Measurements from ENCODE around the gene RFX7. TPM values are rescaled to one million over a fixed set of nuclear protein-coding genes. Genes with fewer than 3 reads are reported as not detected.
"Not testable (repeated sequence)": the region's sequence is repeated elsewhere in the genome, so short reads cannot be mapped to it uniquely, and the experiment has no call there.

The RFX7 gene
- polyA plus RNA-seq, 1 experiment: 9.1 TPM

GRCh38 chr15:56273724-56274123, 30.0 kb upstream of the RFX7 start:
- H3K27me3 ChIP-seq (ENCODE audit: control insufficient read depth, insufficient read depth, low read length): peaks cover 2% of the 10 kb centered on the region
- DNase-seq (ENCODE audit: low read depth, low spot score): no peak
- ChIA-PET CTCF (no interaction called here), POLR2A (no interaction called here)
- TF ChIP-seq, protein P1, sequence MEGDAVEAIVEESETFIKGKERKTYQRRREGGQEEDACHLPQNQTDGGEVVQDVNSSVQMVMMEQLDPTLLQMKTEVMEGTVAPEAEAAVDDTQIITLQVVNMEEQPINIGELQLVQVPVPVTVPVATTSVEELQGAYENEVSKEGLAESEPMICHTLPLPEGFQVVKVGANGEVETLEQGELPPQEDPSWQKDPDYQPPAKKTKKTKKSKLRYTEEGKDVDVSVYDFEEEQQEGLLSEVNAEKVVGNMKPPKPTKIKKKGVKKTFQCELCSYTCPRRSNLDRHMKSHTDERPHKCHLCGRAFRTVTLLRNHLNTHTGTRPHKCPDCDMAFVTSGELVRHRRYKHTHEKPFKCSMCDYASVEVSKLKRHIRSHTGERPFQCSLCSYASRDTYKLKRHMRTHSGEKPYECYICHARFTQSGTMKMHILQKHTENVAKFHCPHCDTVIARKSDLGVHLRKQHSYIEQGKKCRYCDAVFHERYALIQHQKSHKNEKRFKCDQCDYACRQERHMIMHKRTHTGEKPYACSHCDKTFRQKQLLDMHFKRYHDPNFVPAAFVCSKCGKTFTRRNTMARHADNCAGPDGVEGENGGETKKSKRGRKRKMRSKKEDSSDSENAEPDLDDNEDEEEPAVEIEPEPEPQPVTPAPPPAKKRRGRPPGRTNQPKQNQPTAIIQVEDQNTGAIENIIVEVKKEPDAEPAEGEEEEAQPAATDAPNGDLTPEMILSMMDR (IDR thresholded peaks at IDR 0.05; ENCODE audit: low read depth, low read length): no peak
- no peak overlapping the region for H3K27ac ChIP-seq (ENCODE audit: low read depth, low read length)
- H3K9me3 ChIP-seq (ENCODE audit: control insufficient read depth, insufficient read depth, low read length): no peaks in the 10 kb centered on the region
- H3K4me3 ChIP-seq (ENCODE audit: low read depth, low read length): no peak overlapping the region

GRCh38 chr15:56272454-56272853, 28.8 kb upstream of the RFX7 start:
- Histone ChIP-seq H3K27me3 (ENCODE audit: control insufficient read depth, insufficient read depth, low read length) (peaks cover 2% of the 10 kb centered on the region), H3K27ac (ENCODE audit: low read depth, low read length) (no peak overlapping the region), H3K9me3 (ENCODE audit: control insufficient read depth, insufficient read depth, low read length) (no peaks in the 10 kb centered on the region), H3K4me3 (ENCODE audit: low read depth, low read length) (no peak overlapping the region)
- CTCF ChIA-PET: no interaction called here
- DNase-seq (ENCODE audit: low read depth, low spot score): no peak
- TF ChIP-seq, protein P1 (IDR thresholded peaks at IDR 0.05; ENCODE audit: low read depth, low read length): no peak
- POLR2A ChIA-PET: no interaction called here

- POLR2A ChIA-PET: not testable (repeated sequence)
These were observed 22.8 kb upstream of the RFX7 start for GRCh38 chr15:56266465-56266864.

DNA sequence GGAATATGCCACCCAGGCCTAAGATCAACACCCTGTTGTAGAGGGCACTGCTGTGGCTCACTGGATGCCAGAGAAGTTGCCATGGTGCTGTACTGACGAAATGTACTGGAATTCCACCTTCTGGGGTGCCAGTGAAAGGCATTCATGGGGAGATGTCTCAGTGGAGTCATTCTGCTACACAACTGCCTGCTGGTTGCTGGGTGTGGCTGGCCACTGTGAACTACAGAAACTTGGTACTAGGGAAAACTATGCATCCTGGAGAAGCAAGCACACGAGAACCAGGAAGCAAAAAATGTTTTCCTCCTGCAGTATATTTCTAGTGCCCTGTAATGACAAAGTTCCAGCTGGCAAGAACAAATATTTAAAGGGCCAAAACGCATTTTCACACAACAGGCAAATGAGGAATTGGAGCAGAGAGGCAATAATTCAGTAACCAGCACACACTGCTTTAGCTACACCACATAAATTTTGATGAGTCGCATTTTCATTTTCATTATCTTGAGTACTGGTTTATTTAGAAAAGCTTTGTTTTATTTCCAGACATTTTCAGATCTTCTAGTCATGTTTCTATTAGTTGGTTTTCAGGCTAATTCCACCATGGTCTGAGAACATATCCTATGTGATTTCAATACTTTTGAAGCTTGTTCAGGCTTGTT, 18.3 kb upstream of the RFX7 start:
- ChIA-PET POLR2A (no interaction called here), CTCF (interaction anchor here (0.6 kb wide), 1 partner anchor 124 kb away, joined by 3 read pairs; no protein-coding TSS in a partner anchor)
- H3K27me3 ChIP-seq (ENCODE audit: control insufficient read depth, insufficient read depth, low read length): peaks cover 3% of the 10 kb centered on the region
- H3K9me3 ChIP-seq (ENCODE audit: control insufficient read depth, insufficient read depth, low read length): no peaks in the 10 kb centered on the region
- DNase-seq (ENCODE audit: low read depth, low spot score): no peak
- H3K27ac ChIP-seq (ENCODE audit: low read depth, low read length): no peak overlapping the region
- H3K4me3 ChIP-seq (ENCODE audit: low read depth, low read length): no peak overlapping the region
- TF ChIP-seq, protein P1 (IDR thresholded peaks at IDR 0.05; ENCODE audit: low read depth, low read length): no peak

More at GRCh38 chr15:56266465-56266864, 22.8 kb upstream of the RFX7 start:
- CTCF ChIA-PET; DNase-seq (ENCODE audit: low read depth, low spot score); H3K27me3 ChIP-seq (ENCODE audit: control insufficient read depth, insufficient read depth, low read length); H3K4me3 ChIP-seq (ENCODE audit: low read depth, low read length); H3K9me3 ChIP-seq (ENCODE audit: control insufficient read depth, insufficient read depth, low read length); H3K27ac ChIP-seq (ENCODE audit: low read depth, low read length): not testable (repeated sequence)

DNA sequence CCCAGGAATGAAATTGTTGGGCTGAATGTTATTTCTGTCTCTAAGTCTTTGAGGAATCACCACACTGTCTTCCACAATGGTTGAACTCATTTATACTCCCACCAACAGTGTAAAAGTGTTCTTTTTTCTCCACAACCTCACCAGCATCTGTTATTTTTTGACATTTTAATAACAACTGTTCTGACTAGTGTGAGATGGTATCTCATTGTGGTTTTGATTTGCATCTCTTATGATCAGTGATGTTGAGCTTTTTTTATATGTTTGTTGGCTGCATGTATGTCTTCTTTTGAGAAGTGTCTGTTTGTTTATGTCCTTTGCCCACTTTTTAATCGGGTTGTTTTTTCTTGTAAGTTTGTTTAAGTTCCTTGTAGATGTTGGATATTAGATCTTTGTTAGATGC, 13.6 kb upstream of the RFX7 start:
- POLR2A ChIA-PET; H3K27me3 ChIP-seq (ENCODE audit: control insufficient read depth, insufficient read depth, low read length); DNase-seq (ENCODE audit: low read depth, low spot score); CTCF ChIA-PET; H3K4me3 ChIP-seq (ENCODE audit: low read depth, low read length); H3K27ac ChIP-seq (ENCODE audit: low read depth, low read length); H3K9me3 ChIP-seq (ENCODE audit: control insufficient read depth, insufficient read depth, low read length): not testable (repeated sequence)

DNA sequence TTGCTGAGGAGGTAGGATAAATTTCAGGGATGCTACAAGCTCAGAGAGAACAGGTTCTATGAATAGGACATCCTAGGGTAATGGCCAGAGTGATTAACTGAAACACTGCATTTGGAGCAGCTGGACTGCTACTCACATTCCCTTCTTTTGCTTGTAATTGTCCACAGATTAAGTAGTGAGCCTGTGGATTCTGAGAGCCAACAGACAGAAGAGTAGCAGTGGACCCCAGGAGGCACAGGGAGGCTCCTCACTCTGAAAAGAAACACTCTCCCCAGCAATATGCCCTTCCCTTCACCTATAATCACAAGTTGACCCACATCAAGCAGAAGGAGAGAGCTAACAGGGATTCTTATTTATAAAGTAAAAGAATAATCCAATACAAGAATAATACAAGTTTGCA, 10.6 kb upstream of the RFX7 start:
- Histone ChIP-seq H3K4me3 (ENCODE audit: low read depth, low read length) (no peak overlapping the region), H3K27me3 (ENCODE audit: control insufficient read depth, insufficient read depth, low read length) (no peaks in the 10 kb centered on the region), H3K9me3 (ENCODE audit: control insufficient read depth, insufficient read depth, low read length) (no peaks in the 10 kb centered on the region), H3K27ac (ENCODE audit: low read depth, low read length) (no peak overlapping the region)
- POLR2A ChIA-PET: no interaction called here
- CTCF ChIA-PET: interaction anchor here (0.6 to 1.5 kb wide), 2 partner anchors 9 to 174 kb away, joined by 3 to 4 read pairs; no protein-coding TSS in a partner anchor
- DNase-seq (ENCODE audit: low read depth, low spot score): no peak
- TF ChIP-seq, protein P1 (IDR thresholded peaks at IDR 0.05; ENCODE audit: low read depth, low read length): no peak
